K562 (cell line): ENCODE results near the gene SIGLEC14. TPM values are rescaled to one million over a fixed set of nuclear protein-coding genes. Genes with fewer than 3 reads are reported as not detected.

Source experiments
- CCNT2 ChIP-seq: IDR thresholded peaks from 2 replicates; pipeline ENCODE4 v1.6.1; 2011; ENCODE audit warnings: borderline replicate concordance, low read depth, mild to moderate bottlenecking, moderate library complexity, mixed read lengths, low read length; ENCODE audit not compliant: insufficient read length; ENCODE audit errors: extremely low read depth
- GATAD2B ChIP-seq: fragments of 450-650 bp; IDR thresholded peaks from 2 replicates; pipeline ENCODE4 v1.6.1; 2017; ENCODE audit warnings: mild to moderate bottlenecking, borderline replicate concordance
- HMG20A ChIP-seq: fragments of 450-650 bp; formaldehyde crosslinking; conservative IDR thresholded peaks from 2 replicates; pipeline ENCODE4 v1.4.0; 2020; ENCODE audit warnings: mild to moderate bottlenecking, mixed read lengths
- NFATC3 ChIP-seq: fragments of 450-650 bp; IDR thresholded peaks from 2 replicates; pipeline ENCODE4 v1.6.1; 2017; ENCODE audit warnings: mild to moderate bottlenecking
- NFXL1 ChIP-seq: fragments of 450-650 bp; formaldehyde crosslinking; IDR thresholded peaks from 2 replicates; pipeline ENCODE4 v1.4.0; 2021; ENCODE audit warnings: mild to moderate bottlenecking
- PCBP2 ChIP-seq: fragments of 200-400 bp; formaldehyde crosslinking; IDR thresholded peaks from 2 replicates; pipeline ENCODE4 v1.6.1; 2018; ENCODE audit warnings: low read length, low read depth, mild to moderate bottlenecking, moderate library complexity; ENCODE audit not compliant: poor library complexity, severe bottlenecking
- POU5F1 ChIP-seq: fragments of 150-350 bp; IDR thresholded peaks from 2 replicates; pipeline ENCODE4 v1.6.1; 2014; ENCODE audit warnings: borderline replicate concordance, low read length, low read depth, mild to moderate bottlenecking; ENCODE audit not compliant: partially characterized antibody
- PURB ChIP-seq: sonication (generic); formaldehyde crosslinking; IDR thresholded peaks from 2 replicates; pipeline ENCODE4 v1.9.0; 2021; ENCODE audit warnings: low read depth, mild to moderate bottlenecking, missing genetic modification reagents
- SMARCA4 ChIP-seq: fragments of 450-650 bp; IDR thresholded peaks from 2 replicates; pipeline ENCODE4 v1.6.1; 2016
- TAF9B ChIP-seq: fragments of 450-650 bp; IDR thresholded peaks from 2 replicates; pipeline ENCODE4 v1.6.1; 2018; ENCODE audit warnings: mild to moderate bottlenecking; ENCODE audit not compliant: partially characterized antibody
- TBL1XR1 ChIP-seq, 2 experiments: IDR thresholded peaks; 2 replicates each; pipeline ENCODE4 v1.6.1; 2012; ENCODE audit warnings: improper control_type of control experiment in 2 of 2, low read length in 2 of 2, mild to moderate bottlenecking in 1 of 2
- THRAP3 ChIP-seq: fragments of 450-650 bp; IDR thresholded peaks from 2 replicates; pipeline ENCODE4 v1.6.1; 2016; ENCODE audit warnings: mild to moderate bottlenecking, inconsistent platforms, borderline replicate concordance
- XRCC3 ChIP-seq: fragments of 450-650 bp; IDR thresholded peaks from 2 replicates; pipeline ENCODE4 v1.6.1; 2017; ENCODE audit warnings: mild to moderate bottlenecking, moderate library complexity
- XRCC5 ChIP-seq: fragments of 200-400 bp; formaldehyde crosslinking; IDR thresholded peaks from 2 replicates; pipeline ENCODE4 v1.6.1; 2017; ENCODE audit warnings: low read depth, mild to moderate bottlenecking, low read length
- ZBTB26 ChIP-seq: fragments of 450-650 bp; formaldehyde crosslinking; IDR thresholded peaks from 2 replicates; pipeline ENCODE4 v1.4.0; 2022; ENCODE audit warnings: missing genetic modification characterization
- ZNF24 ChIP-seq: fragments of 450-650 bp; IDR thresholded peaks from 2 replicates; pipeline ENCODE4 v1.6.1; 2016
- ZNF347 ChIP-seq: fragments of 450-650 bp; formaldehyde crosslinking; IDR thresholded peaks from 2 replicates; pipeline ENCODE4 v1.4.0; 2020; ENCODE audit warnings: low read depth, mild to moderate bottlenecking, moderate library complexity
- ZNF408 ChIP-seq: fragments of 250-450 bp; sonication (Bioruptor Pico); IDR thresholded peaks from 2 replicates; pipeline ENCODE4 v1.4.0; 2020; ENCODE audit warnings: low read depth, mild to moderate bottlenecking, moderate library complexity
- ZNF444 ChIP-seq: fragments of 250-450 bp; sonication (Bioruptor Pico); IDR thresholded peaks from 2 replicates; pipeline ENCODE4 v1.4.0; 2020; ENCODE audit warnings: mild to moderate bottlenecking, moderate library complexity
- ZNF507 ChIP-seq: conservative IDR thresholded peaks from 2 replicates; pipeline ENCODE4 v1.6.1; 2017; ENCODE audit warnings: missing genetic modification characterization, missing compliant biosample characterization
- polyA plus RNA-seq, 8 experiments: library from polyadenylated mRNA; depleted of rRNA in 4 of 8; stranded (reverse) in 5 of 8; unstranded in 3 of 8; fragments of >200 nt; fragmentation: Nextera tagmentation in 2 of 8; fragmentation: Illumina TruSeq in 1 of 8; extraction: Ambion mirVana in 2 of 8; extraction: Trizol in 1 of 8; gene quantifications; 2 replicates each; pipeline versions ENCODE4 v1.2.1 to v1.2.3, GENCODE V29; 2011 to 2014; ENCODE audit warnings: inconsistent platforms in 1 of 8, missing spikeins in 1 of 8
- total RNA-seq, 7 experiments: library from RNA; depleted of rRNA in 6 of 7; stranded (reverse); fragments of >200 nt in 6 of 7; fragmentation: Illumina TruSeq in 2 of 7; extraction: Trizol in 2 of 7; gene quantifications; 2 replicates each; pipeline versions ENCODE4 v1.2.1 to v1.2.3, GENCODE V29; 2011 to 2021; ENCODE audit warnings: low replicate concordance in 1 of 7
- TF ChIP-seq, protein P1 (sequence below): fragments of 250-450 bp; sonication (Bioruptor Pico); IDR thresholded peaks from 2 replicates; pipeline ENCODE4 v1.5.0; 2021; ENCODE audit warnings: mild to moderate bottlenecking, moderate library complexity
- TF ChIP-seq, protein P2 (sequence below): fragments of 250-450 bp; sonication (Bioruptor Pico); IDR thresholded peaks from 2 replicates; pipeline ENCODE4 v1.8.0; 2021; ENCODE audit warnings: mild to moderate bottlenecking, moderate library complexity

SIGLEC14 gene
- total and polyA plus RNA-seq, 9 of the 15 experiments (the other 6 are each of a cell fraction or from before 2014, with no cell fraction given), result not detected

DNA sequence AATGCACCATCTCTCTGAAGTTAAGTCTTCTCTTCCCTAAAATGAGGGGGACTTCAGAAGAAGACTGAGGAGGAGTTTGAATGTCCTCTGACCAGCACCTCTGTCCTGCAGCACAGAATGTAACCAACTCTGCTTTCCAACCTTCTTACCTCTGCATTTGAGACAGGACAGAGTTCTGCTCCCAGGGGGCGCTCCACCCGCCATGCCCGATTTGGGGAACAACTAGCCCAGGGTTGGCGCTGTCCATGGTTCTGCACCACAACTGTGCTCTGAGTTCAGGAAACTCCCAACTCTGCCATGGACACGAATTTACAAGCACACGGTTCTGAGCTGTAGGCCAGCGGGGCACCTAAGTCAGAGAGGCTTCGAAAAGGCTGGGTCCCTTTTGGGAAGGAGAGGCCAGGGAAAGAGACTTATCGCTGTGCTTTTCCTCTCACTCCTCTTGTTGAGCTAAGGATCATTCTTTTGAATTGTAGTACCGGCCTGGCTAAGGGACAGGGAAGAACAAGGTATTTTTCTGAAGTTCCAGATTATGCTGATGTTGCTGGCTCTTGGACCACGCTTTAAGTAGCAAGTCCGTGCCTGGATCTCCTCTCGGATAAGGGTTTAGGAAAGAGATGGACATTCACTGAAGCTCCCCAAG, 38.6 kb downstream of the SIGLEC14 start (continued):
- TF ChIP-seq, protein P1, sequence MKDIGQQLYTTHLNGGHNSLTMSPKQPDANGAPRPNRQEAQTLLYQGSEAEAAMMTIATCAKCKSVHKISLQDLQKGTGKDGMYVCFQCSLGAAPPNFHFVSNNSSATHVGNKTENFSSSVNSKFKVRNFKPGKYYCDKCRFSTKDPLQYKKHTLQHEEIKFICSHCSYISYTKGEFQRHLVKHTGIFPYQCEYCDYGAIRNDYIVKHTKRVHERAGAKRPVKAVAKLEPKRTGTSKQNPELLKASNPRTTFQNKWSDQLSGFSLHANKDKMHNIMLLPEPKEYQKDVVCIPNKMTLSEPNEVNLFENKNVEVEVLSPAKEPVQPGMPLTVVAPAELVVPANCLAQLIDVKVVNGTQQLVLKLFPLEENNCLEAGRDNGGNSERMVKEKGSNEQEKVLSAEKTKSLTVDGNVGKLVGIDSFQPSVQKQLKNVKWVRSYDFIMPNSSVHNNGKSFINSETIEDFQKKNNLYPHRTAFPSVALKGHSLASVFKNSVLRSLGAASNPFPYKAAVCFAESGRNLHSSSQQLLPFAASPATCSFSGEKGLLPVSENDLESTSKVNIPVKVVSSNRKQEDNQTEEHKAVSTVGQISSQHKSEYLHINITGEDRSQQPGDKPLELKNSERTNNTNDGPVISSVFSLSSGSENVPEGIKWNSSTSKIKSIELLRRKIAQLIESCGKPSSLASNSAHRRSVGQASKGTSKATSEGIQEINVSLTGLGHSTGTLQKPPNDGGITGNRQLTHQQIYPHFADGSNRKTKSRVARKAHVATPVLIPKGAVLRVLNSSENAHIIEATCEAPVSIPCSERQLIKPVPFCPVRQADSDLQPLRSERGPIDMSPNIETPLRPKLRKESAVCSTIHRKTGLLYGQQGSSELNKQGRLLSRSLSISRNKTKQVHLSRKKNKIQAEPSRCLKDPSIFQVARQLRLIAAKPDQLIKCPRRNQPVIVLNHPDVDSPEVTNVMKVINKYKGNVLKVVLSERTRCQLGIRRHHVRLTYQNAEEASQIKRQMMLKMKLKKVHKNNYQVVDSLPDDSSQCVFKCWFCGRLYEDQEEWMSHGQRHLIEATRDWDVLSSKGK (CRISPR knock-in tag), result no peak
- TF ChIP-seq XRCC5 (peak; percentile 98), ZBTB26 (0 out of 2 replicates have a peak, but pooled peaks have one; percentile 24), HMG20A (CRISPR knock-in tag) (no peak), TBL1XR1 (IDR thresholded peaks at IDR 0.05; ENCODE audit: low read length in 2 of 2) (peak in 1 of 2 experiments; percentile 42; a peak in 1 of 4 replicates), TAF9B (no peak), NFXL1 (no peak), CCNT2 (no peak), SMARCA4 (0 out of 2 replicates have a peak, but pooled peaks have one; percentile 16), ZNF507 (tag) (no peak), XRCC3 (no peak), PURB (CRISPR knock-in tag) (no peak), PCBP2 (no peak), POU5F1 (no peak), ZNF347 (CRISPR knock-in tag) (no peak), GATAD2B (0 out of 2 replicates have a peak, but pooled peaks have one; percentile 36), ZNF24 (peak; percentile 63; the same call in 1 of the 2 replicates), ZNF408 (no peak), ZNF444 (CRISPR knock-in tag) (no peak), THRAP3 (no peak), NFATC3 (no peak)
- TF ChIP-seq, protein P2, sequence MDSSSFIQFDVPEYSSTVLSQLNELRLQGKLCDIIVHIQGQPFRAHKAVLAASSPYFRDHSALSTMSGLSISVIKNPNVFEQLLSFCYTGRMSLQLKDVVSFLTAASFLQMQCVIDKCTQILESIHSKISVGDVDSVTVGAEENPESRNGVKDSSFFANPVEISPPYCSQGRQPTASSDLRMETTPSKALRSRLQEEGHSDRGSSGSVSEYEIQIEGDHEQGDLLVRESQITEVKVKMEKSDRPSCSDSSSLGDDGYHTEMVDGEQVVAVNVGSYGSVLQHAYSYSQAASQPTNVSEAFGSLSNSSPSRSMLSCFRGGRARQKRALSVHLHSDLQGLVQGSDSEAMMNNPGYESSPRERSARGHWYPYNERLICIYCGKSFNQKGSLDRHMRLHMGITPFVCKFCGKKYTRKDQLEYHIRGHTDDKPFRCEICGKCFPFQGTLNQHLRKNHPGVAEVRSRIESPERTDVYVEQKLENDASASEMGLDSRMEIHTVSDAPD (CRISPR knock-in tag), result no peak
